HFFc6 (cell line): ENCODE results near the gene LAMA2. TPM values are rescaled to one million over a fixed set of nuclear protein-coding genes. Genes with fewer than 3 reads are reported as not detected.

Experiments used
- DNase-seq: peaks from one replicate; pipeline ENCODE4 v3.0.0-alpha.2; 2018
- H3K27ac Mint-ChIP-seq: 2 replicates; pipeline ENCODE4 v1.8.0; 2020; ENCODE audit warnings: mild to moderate bottlenecking, mixed read lengths
- H3K27me3 Mint-ChIP-seq: 2 replicates; pipeline ENCODE4 v1.8.0; 2021; ENCODE audit warnings: mild to moderate bottlenecking, moderate library complexity, mixed read lengths; ENCODE audit not compliant: insufficient read depth
- H3K36me3 Mint-ChIP-seq: 2 replicates; pipeline ENCODE4 v1.8.0; 2021; ENCODE audit warnings: low read depth, mixed read lengths
- H3K4me1 Mint-ChIP-seq: 2 replicates; pipeline ENCODE4 v1.8.0; 2020; ENCODE audit warnings: low read depth, mixed read lengths
- H3K4me3 Mint-ChIP-seq: 2 replicates; pipeline ENCODE4 v1.8.0; 2020; ENCODE audit warnings: mild to moderate bottlenecking, moderate library complexity, mixed read lengths
- H3K9me3 Mint-ChIP-seq: 2 replicates; pipeline ENCODE4 v1.8.0; 2020; ENCODE audit warnings: mild to moderate bottlenecking, mixed read lengths
- total RNA-seq, 6 experiments: library from RNA; stranded (reverse); fragmentation: NEBNext Ultra II Directional; extraction: Animal tissue kit (Norgen Biotek cat#: 25700); gene quantifications; 2 replicates in 1 of 6; 3 replicates in 5 of 6; pipeline ENCODE4 v1.2.3, GENCODE V29; 2021
- TF ChIP-seq, protein P1 (sequence below): fragments of 200-600 bp; sonication (generic); IDR thresholded peaks from 2 replicates; pipeline ENCODE4 v1.5.0; 2021; ENCODE audit warnings: antibody characterized with exemption, mild to moderate bottlenecking

The LAMA2 gene
- total RNA-seq, 6 experiments from 2014 or later: 8.2 to 14.3 (median 10.5) TPM

GRCh38 chr6:129269891-129270290, 387.0 kb downstream of the LAMA2 start:
- Mint-ChIP-seq H3K4me3 (no peak overlapping the region), H3K9me3 (no peaks in the 10 kb centered on the region), H3K4me1 (no peaks in the 10 kb centered on the region), H3K36me3 (no peaks in the 10 kb centered on the region), H3K27ac (no peak overlapping the region), H3K27me3 (no peaks in the 10 kb centered on the region)
- DNase-seq: no peak
- TF ChIP-seq, protein P1, sequence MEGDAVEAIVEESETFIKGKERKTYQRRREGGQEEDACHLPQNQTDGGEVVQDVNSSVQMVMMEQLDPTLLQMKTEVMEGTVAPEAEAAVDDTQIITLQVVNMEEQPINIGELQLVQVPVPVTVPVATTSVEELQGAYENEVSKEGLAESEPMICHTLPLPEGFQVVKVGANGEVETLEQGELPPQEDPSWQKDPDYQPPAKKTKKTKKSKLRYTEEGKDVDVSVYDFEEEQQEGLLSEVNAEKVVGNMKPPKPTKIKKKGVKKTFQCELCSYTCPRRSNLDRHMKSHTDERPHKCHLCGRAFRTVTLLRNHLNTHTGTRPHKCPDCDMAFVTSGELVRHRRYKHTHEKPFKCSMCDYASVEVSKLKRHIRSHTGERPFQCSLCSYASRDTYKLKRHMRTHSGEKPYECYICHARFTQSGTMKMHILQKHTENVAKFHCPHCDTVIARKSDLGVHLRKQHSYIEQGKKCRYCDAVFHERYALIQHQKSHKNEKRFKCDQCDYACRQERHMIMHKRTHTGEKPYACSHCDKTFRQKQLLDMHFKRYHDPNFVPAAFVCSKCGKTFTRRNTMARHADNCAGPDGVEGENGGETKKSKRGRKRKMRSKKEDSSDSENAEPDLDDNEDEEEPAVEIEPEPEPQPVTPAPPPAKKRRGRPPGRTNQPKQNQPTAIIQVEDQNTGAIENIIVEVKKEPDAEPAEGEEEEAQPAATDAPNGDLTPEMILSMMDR: no peak

DNA sequence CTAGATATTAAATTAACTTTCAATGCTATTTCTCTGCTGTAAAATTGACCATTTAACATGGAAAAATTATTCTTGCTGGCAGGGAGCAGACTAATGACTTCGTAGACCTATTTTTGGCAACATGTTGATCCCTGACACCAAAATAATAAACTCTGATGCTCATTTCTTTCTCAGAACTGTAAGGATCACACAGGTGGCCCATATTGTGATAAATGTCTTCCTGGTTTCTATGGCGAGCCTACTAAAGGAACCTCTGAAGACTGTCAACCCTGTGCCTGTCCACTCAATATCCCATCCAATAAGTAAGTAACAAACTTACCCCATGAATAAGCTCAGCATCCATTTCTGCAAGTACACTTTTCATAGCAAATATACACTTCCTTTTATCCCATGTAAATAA, 387.5 kb downstream of the LAMA2 start:
- no peak for DNase-seq
- H3K36me3 Mint-ChIP-seq: no peaks in the 10 kb centered on the region
- no peak overlapping the region for H3K27ac Mint-ChIP-seq
- no peak overlapping the region for H3K4me3 Mint-ChIP-seq
- H3K4me1 Mint-ChIP-seq: no peaks in the 10 kb centered on the region
- H3K9me3 Mint-ChIP-seq: no peaks in the 10 kb centered on the region
- H3K27me3 Mint-ChIP-seq: no peaks in the 10 kb centered on the region
- TF ChIP-seq, protein P1: no peak

- Mint-ChIP-seq H3K27me3 (no peaks in the 10 kb centered on the region), H3K4me3 (no peak overlapping the region)
Measured at GRCh38 chr6:129273161-129273560, 390.2 kb downstream of the LAMA2 start.

DNA sequence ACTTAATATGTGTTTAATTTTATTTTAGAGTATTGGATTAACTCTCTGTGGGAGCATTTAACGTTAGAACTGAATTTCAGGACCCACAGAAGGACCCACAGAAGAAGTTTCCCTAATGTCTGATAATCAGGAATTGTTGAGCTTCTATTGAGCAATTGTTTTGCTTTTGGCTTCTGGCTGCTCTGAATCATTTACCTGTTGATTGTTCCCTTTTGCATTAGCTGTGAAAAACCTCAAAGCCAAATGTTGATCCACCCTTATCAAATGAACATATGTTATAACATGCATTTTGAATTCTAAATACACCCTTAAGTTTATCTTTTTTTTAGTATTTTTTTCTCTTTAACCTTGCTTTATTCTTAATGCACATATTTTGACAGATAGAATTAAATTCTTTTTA, 393.5 kb downstream of the LAMA2 start:
- DNase-seq: no peak
- TF ChIP-seq, protein P1: no peak
- no peaks in the 10 kb centered on the region; the same call in 1 of the 2 replicates for H3K4me1 Mint-ChIP-seq
- H3K9me3 Mint-ChIP-seq: no peaks in the 10 kb centered on the region
- H3K27ac Mint-ChIP-seq: no peak overlapping the region
- no peaks in the 10 kb centered on the region for H3K36me3 Mint-ChIP-seq
- no peaks in the 10 kb centered on the region for H3K27me3 Mint-ChIP-seq
- H3K4me3 Mint-ChIP-seq: no peak overlapping the region

More at GRCh38 chr6:129273161-129273560, 390.2 kb downstream of the LAMA2 start:
- TF ChIP-seq, protein P1: no peak
- Mint-ChIP-seq H3K27ac (no peak overlapping the region), H3K36me3 (no peaks in the 10 kb centered on the region), H3K4me1 (no peaks in the 10 kb centered on the region; the same call in 1 of the 2 replicates), H3K9me3 (no peaks in the 10 kb centered on the region)
- no peak for DNase-seq

DNA sequence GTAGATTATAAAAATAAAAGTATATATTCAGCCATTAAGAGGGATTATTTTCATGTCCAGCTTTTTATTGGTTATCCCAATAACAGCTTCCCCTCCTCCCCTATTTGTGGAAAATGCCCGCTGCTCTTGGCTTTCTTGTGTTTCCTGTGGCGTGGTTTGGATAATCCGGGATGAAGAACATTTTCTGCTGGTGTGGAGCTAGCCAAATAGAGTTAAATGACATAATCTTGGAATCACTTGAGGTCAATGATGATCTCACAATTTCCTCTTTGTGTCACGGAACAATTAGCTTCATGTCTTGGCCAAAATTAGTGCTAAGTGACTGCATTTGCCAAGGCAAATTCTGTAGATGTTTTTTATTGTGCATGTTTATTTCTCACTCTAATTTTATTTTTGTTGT, 394.0 kb downstream of the LAMA2 start:
- Mint-ChIP-seq H3K4me1 (no peaks in the 10 kb centered on the region; the same call in 1 of the 2 replicates), H3K9me3 (no peaks in the 10 kb centered on the region), H3K27me3 (no peaks in the 10 kb centered on the region), H3K4me3 (no peak overlapping the region), H3K27ac (no peak overlapping the region), H3K36me3 (no peaks in the 10 kb centered on the region)
- DNase-seq: no peak
- TF ChIP-seq, protein P1: no peak
